ENCODE data around the gene ZNF615.

GRCh38 chr19:51980116-51980736 is 27.8 kb downstream of the ZNF615 start:
- TF ChIP-seq CTCF (conservative IDR thresholded peaks at IDR 0.05) (no peak), EZH2 (IDR thresholded peaks at IDR 0.05; ENCODE audit: low read depth) (no peak)

Measured in PC-9 (cell line).